Endothelial cell of umbilical vein (primary cell): ENCODE results near the gene RUNDC1.
A peak's percentile ranks its signal among the peaks of the same experiment; 100 is the strongest.

ENCODE experiments used
- CTCF ChIP-seq, 2 donors: IDR thresholded peaks; 1 replicate in 1 of 2; 2 replicates in 1 of 2; pipeline ENCODE4 v1.5.1; 2011; ENCODE audit warnings: low read length in 2 of 2, mild to moderate bottlenecking in 2 of 2, moderate library complexity in 2 of 2, control low read depth in 1 of 2, inconsistent platforms in 1 of 2, low read depth in 1 of 2; ENCODE audit not compliant: insufficient read depth in 1 of 2; ENCODE audit errors: extremely low read depth in 1 of 2
- POLR2A ChIP-seq: IDR thresholded peaks from 2 replicates; pipeline ENCODE4 v1.6.1; 2012; ENCODE audit warnings: low read depth, mild to moderate bottlenecking, control low read depth, low read length

GRCh38 chr17:43014020-43014648 lies 33.8 kb downstream of the RUNDC1 start:
- TF ChIP-seq CTCF (IDR thresholded peaks at IDR 0.05; ENCODE audit: extremely low read depth in 1 of 2, insufficient read depth in 1 of 2, low read depth in 1 of 2, low read length in 2 of 2) (no peak), POLR2A (peak; percentile 26)
